Liver (tissue), 3 donors: ENCODE data around the gene B9D2.

Source experiments
- ATF3 ChIP-seq: IDR thresholded peaks from 2 replicates; pipeline ENCODE4 v1.6.1; 2016; ENCODE audit warnings: antibody characterized with exemption
- CTCF ChIP-seq: fragments of 150-350 bp; IDR thresholded peaks from 2 replicates; pipeline ENCODE4 v1.5.1; 2017; ENCODE audit warnings: improper control_type of control experiment, low read depth, low read length; ENCODE audit not compliant: missing input control
- FOXA1 ChIP-seq: IDR thresholded peaks from 2 replicates; pipeline ENCODE4 v1.6.1; 2016; ENCODE audit warnings: antibody characterized with exemption
- GABPA ChIP-seq, 2 donors: IDR thresholded peaks in 1 of 2; conservative IDR thresholded peaks in 1 of 2; 2 replicates each; pipeline ENCODE4 v1.6.1; 2016; ENCODE audit warnings: antibody characterized with exemption in 2 of 2, mild to moderate bottlenecking in 1 of 2, moderate library complexity in 1 of 2
- JUND ChIP-seq, 2 donors: IDR thresholded peaks; 2 replicates each; pipeline ENCODE4 v1.6.1; 2016; ENCODE audit warnings: antibody characterized with exemption in 2 of 2
- NR2F2 ChIP-seq: IDR thresholded peaks from 2 replicates; pipeline ENCODE4 v1.6.1; 2016; ENCODE audit warnings: antibody characterized with exemption
- REST ChIP-seq: IDR thresholded peaks from 2 replicates; pipeline ENCODE4 v1.6.1; 2016; ENCODE audit warnings: antibody characterized with exemption, mild to moderate bottlenecking
- RXRA ChIP-seq, 2 donors: IDR thresholded peaks; 2 replicates each; pipeline ENCODE4 v1.6.1; 2017 to 2018; ENCODE audit warnings: antibody characterized with exemption in 2 of 2, mild to moderate bottlenecking in 1 of 2
- YY1 ChIP-seq: IDR thresholded peaks from 2 replicates; pipeline ENCODE4 v1.6.1; 2016; ENCODE audit warnings: antibody characterized with exemption, mild to moderate bottlenecking
- donor health status: healthy.
- donor health status: healthy.

GRCh38 chr19:41369769-41370168 is 5.8 kb upstream of the B9D2 start:
- no peak for TF ChIP-seq CTCF
- TF ChIP-seq ATF3, result no peak
- no peak for TF ChIP-seq YY1
- TF ChIP-seq REST, result no peak
- no peak for TF ChIP-seq GABPA (IDR thresholded peaks at IDR 0.05 in 1 of 2, conservative IDR thresholded peaks at IDR 0.05 in 1 of 2)
- no peak for TF ChIP-seq JUND (IDR thresholded peaks at IDR 0.05)
- no peak for TF ChIP-seq FOXA1
- no peak for TF ChIP-seq NR2F2
- TF ChIP-seq RXRA (IDR thresholded peaks at IDR 0.05), result no peak
